ENCODE data around the gene ENO3. TPM values are rescaled to one million over a fixed set of nuclear protein-coding genes. Genes with fewer than 3 reads are reported as not detected.

Gene ENO3
- total and polyA plus RNA-seq, 2 experiments from 2014 or later = 18.7 to 30.2 TPM

DNA sequence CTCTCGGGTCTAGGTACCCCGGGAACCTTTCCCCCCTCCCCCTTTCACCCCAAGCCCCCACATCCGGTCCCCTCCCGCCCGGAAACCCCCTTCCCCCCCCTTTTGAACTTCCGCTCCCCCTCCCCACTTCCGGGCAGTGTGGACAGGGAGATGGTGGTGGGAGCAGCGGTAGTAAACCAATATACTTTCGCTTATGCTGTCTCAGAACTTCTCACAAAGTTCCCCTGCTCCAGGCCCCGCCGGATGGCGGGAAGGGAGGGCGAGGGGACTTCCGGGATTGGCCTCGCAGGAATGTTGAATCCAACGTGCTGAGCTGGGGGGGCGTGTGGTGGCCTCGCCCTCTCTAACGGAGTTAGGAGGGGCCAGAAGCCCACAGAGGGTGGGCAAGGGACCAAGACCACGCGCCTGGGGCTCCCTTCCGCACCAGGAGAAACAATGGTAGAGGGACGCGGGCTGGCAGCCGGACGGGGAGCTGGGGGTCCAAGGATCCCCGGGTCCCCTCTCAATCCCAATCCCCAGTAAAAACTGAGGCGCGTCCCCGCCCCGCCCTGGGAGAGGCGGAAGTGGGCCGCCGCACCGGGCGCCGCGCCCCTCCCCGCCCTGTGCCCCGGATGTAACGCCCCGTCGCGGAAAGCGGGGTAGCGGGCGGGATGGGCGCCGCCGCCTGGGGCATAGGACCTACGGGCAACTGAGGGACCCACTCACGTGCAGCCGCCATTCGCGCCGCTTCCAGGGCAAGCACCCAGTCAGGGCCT is 3.3 kb upstream of the ENO3 start:
- Histone ChIP-seq H2AFZ (peak overlapping the region; percentile 54), H3K4me1 (ENCODE audit: insufficient read depth) (peaks cover 31% of the 10 kb centered on the region), H4K20me1 (ENCODE audit: insufficient read depth, poor library complexity, severe bottlenecking) (peaks cover 21% of the 10 kb centered on the region)

DNA sequence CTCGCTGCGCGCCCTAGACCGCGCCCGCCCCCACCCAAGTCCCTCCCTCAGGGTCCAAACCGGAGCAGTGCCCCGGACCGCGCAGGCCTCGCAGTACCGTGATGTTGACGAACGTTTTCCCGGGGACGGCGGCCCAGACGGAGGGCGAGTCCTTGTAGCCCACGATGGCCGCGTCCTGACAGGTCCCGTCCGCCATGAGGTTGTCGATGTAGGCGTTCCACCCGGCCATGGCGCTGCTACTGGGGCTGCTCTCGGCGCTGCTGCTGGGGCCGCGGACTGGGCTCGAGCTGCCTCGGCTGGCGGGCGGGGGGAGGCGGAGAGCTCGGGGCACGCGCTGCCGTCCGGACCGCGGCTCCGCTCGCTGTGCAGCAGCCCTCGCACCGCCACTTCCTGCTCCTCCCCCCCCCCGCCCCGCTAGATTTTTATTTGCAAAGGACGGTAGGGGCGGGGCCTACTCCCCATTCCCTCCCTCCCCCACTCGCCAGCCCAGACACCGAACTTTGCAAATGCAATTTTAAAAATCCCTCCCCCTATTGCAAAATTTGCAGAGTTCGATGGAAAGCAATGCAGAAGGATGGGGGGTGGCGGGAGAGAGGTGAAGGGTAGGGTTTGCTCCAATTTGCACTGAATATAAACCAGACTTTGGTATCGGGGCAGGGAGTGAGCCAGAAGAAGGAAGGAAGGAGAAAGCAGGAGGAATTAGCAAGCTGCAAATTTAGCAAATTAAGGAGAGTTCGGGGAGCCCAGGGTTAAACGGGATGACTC is 2.6 kb upstream of the ENO3 start, which contains the start of gene PFN1:
Gene PFN1 (minus strand): TSS at position 365 of the 765 bp plus-strand sequence. CDS start 136 bp downstream, at position 229.
- TF ChIP-seq, protein P1, sequence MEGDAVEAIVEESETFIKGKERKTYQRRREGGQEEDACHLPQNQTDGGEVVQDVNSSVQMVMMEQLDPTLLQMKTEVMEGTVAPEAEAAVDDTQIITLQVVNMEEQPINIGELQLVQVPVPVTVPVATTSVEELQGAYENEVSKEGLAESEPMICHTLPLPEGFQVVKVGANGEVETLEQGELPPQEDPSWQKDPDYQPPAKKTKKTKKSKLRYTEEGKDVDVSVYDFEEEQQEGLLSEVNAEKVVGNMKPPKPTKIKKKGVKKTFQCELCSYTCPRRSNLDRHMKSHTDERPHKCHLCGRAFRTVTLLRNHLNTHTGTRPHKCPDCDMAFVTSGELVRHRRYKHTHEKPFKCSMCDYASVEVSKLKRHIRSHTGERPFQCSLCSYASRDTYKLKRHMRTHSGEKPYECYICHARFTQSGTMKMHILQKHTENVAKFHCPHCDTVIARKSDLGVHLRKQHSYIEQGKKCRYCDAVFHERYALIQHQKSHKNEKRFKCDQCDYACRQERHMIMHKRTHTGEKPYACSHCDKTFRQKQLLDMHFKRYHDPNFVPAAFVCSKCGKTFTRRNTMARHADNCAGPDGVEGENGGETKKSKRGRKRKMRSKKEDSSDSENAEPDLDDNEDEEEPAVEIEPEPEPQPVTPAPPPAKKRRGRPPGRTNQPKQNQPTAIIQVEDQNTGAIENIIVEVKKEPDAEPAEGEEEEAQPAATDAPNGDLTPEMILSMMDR (IDR thresholded peaks at IDR 0.05; ENCODE audit: poor library complexity) = no peak
- TF ChIP-seq EZH2 (IDR thresholded peaks at IDR 0.05; ENCODE audit: borderline replicate concordance) (no peak), EZH2phosphoT487 (IDR thresholded peaks at IDR 0.05; ENCODE audit: low read depth, severe bottlenecking, unreplicated experiment) (no peak)
- Histone ChIP-seq H3K79me2 (peaks cover 47% of the 10 kb centered on the region), H2AFZ (peak within 1 kb of the TSS; percentile 72), H3K36me3 (replicated peaks; ENCODE audit: insufficient read depth, low read depth) (no peaks in the 10 kb centered on the region), H3K9me2 (replicated peaks; ENCODE audit: insufficient read depth) (no peaks in the 10 kb centered on the region), H3K4me1 (ENCODE audit: insufficient read depth) (peaks cover 31% of the 10 kb centered on the region), H3K4me3 (peak within 1 kb of the TSS; percentile 91), H4K20me1 (ENCODE audit: insufficient read depth, poor library complexity, severe bottlenecking) (peaks cover 21% of the 10 kb centered on the region), H3K9me3 (ENCODE audit: low read depth) (no peaks in the 10 kb centered on the region), H3K27me3 (no peaks in the 10 kb centered on the region), H3K4me2 (peak within 1 kb of the TSS; percentile 86), H3K27ac (peak within 1 kb of the TSS; percentile 100)
- 1% methylated on average over 40 of the region's 59 CpGs for WGBS (ENCODE audit: low lambda C conversion rate, missing lambda C conversion rate)
- DNase-seq (ENCODE audit: low spot score) = peak; percentile 94

More for the DNA sequence above, 3.3 kb upstream of the ENO3 start:
- Histone ChIP-seq H3K4me2 (peak overlapping the region; percentile 86), H3K27me3 (no peaks in the 10 kb centered on the region), H3K9me3 (ENCODE audit: low read depth) (no peaks in the 10 kb centered on the region), H3K4me3 (peak overlapping the region; percentile 91), H3K36me3 (replicated peaks; ENCODE audit: insufficient read depth, low read depth) (no peaks in the 10 kb centered on the region), H3K27ac (peak overlapping the region; percentile 100), H3K79me2 (peaks cover 47% of the 10 kb centered on the region), H3K9me2 (replicated peaks; ENCODE audit: insufficient read depth) (no peaks in the 10 kb centered on the region)
- WGBS (ENCODE audit: low lambda C conversion rate, missing lambda C conversion rate) = 0% methylated on average over 24 of the region's 56 CpGs
- TF ChIP-seq EZH2 (IDR thresholded peaks at IDR 0.05; ENCODE audit: borderline replicate concordance) (no peak), EZH2phosphoT487 (IDR thresholded peaks at IDR 0.05; ENCODE audit: low read depth, severe bottlenecking, unreplicated experiment) (no peak)
- TF ChIP-seq, protein P1 (IDR thresholded peaks at IDR 0.05; ENCODE audit: poor library complexity) = no peak
- DNase-seq (ENCODE audit: low spot score) = peak; percentile 79

DNA sequence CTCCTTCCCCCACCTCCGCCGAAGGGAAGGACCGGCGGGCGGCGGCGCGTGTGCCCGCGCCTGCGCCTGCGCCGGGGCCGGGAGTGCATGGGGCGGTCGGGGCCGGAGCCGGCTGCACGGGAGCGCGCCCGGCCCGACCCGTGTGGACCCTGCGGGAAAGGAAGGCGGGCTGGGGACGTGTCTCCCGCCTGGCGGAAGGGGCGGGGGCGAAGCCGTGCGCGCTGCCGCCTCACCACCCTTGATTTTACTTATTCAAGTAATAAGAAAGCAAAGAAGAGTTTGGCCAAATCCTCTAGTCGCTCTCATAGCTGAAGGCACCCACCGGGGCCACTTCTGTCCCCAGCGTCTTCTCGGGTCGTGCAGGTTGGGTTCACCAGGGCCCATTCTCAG is 2.0 kb upstream of the ENO3 start:
- Histone ChIP-seq H3K27me3 (no peaks in the 10 kb centered on the region), H3K27ac (peak overlapping the region; percentile 100), H3K4me3 (peak overlapping the region; percentile 61), H3K36me3 (replicated peaks; ENCODE audit: insufficient read depth, low read depth) (no peaks in the 10 kb centered on the region), H4K20me1 (ENCODE audit: insufficient read depth, poor library complexity, severe bottlenecking) (peaks cover 21% of the 10 kb centered on the region), H3K79me2 (peaks cover 43% of the 10 kb centered on the region), H3K9me2 (replicated peaks; ENCODE audit: insufficient read depth) (no peaks in the 10 kb centered on the region), H2AFZ (peak overlapping the region; percentile 72), H3K4me2 (peak overlapping the region; percentile 86), H3K9me3 (ENCODE audit: low read depth) (no peaks in the 10 kb centered on the region), H3K4me1 (ENCODE audit: insufficient read depth) (peaks cover 31% of the 10 kb centered on the region)
- 0% methylated on average over 17 of the region's 40 CpGs for WGBS (ENCODE audit: low lambda C conversion rate, missing lambda C conversion rate)
- no peak for TF ChIP-seq EZH2phosphoT487 (IDR thresholded peaks at IDR 0.05; ENCODE audit: low read depth, severe bottlenecking, unreplicated experiment)
- TF ChIP-seq, protein P1 (IDR thresholded peaks at IDR 0.05; ENCODE audit: poor library complexity) = no peak
- no peak for TF ChIP-seq EZH2 (IDR thresholded peaks at IDR 0.05; ENCODE audit: borderline replicate concordance)
- peak; percentile 97 for DNase-seq (ENCODE audit: low spot score)
